ENCODE data around the gene LRRC45. TPM values are rescaled to one million over a fixed set of nuclear protein-coding genes. Genes with fewer than 3 reads are reported as not detected.

The LRRC45 gene
- polyA plus RNA-seq, 4 donors = 10.0 to 19.6 (median 17.1) TPM

GRCh38 chr17:82006468-82007227, 16.5 kb upstream of the LRRC45 start:
- no peak for DNase-seq (ENCODE audit: low read depth in 4 of 4, low spot score in 2 of 4)

- DNase-seq (ENCODE audit: low read depth in 4 of 4, low spot score in 2 of 4) = no peak
Measured at GRCh38 chr17:82007228-82007494, 15.9 kb upstream of the LRRC45 start.

GRCh38 chr17:82007495-82008257, 15.4 kb upstream of the LRRC45 start:
- DNase-seq (ENCODE audit: low read depth in 4 of 4, low spot score in 2 of 4) = no peak

DNA sequence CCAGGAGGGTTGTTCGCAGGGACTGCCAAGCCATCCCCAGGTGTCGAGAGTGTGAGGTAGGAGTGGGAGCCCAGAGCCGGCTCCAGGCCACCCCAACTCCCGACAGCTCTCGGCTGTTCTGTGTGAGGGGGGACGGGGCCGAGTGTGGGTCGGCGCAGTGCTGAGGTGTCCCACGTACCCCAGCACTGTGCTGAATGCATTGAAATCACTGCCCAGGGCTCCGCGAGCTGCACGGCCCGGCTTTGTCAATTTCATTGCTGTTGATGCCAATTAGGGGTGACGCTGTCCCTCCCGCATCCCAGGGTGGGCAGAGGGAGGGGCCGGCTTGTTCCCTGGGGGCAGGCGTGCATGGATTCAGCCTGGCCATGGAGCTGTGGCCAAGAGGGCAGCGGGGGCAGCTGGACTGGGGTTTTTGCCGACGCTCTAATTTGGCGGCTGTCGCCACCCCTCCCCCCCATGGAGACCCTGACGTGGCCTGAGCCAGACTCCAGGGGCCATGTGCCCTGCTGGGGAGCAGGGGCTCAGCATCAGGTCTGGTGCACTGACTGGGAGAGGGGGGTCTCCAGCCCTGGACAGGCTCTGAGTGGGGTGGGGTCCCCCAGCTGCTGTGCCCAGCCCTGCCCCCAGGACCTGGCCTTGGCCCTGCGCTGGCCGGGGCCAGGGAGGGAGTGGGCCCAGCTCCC, 14.7 kb upstream of the LRRC45 start:
- no peak for DNase-seq (ENCODE audit: low read depth in 4 of 4, low spot score in 2 of 4)

- DNase-seq (ENCODE audit: low read depth in 4 of 4, low spot score in 2 of 4) = no peak
Measured at GRCh38 chr17:82008941-82009405, 14.1 kb upstream of the LRRC45 start.

GRCh38 chr17:82009413-82009812, 13.7 kb upstream of the LRRC45 start:
- DNase-seq (ENCODE audit: low read depth in 4 of 4, low spot score in 2 of 4) = no peak

- DNase-seq (ENCODE audit: low read depth in 4 of 4, low spot score in 2 of 4) = no peak
Measured at GRCh38 chr17:82010575-82011525, 12.3 kb upstream of the LRRC45 start.

GRCh38 chr17:82011617-82012187, 11.4 kb upstream of the LRRC45 start:
- DNase-seq (ENCODE audit: low read depth in 4 of 4, low spot score in 2 of 4) = no peak

DNA sequence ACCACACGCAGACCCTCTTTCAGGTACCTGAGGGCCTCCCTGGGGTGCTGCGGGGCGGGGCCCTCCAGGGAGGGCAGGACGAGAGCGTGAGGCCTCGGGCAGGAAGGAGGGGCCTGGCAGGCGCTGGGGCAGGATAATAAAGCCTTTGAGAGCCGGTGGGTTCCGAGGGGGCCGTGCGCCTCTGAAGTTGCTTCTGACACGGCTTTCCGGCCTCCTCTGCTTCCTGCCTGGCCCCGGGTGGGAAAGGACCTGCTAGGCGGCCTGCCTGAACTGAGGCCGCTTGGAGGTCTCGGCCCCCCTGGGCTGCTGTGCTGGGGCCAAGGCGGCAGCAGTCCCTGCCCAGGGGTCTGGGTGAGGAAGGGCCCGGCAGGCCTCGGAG, 10.9 kb upstream of the LRRC45 start:
- no peak for DNase-seq (ENCODE audit: low read depth in 4 of 4, low spot score in 2 of 4)

GRCh38 chr17:82012640-82013295, 10.3 kb upstream of the LRRC45 start:
- DNase-seq (ENCODE audit: low read depth in 4 of 4, low spot score in 2 of 4) = no peak

GRCh38 chr17:82013341-82013740, 9.8 kb upstream of the LRRC45 start:
- no peak for DNase-seq (ENCODE audit: low read depth in 4 of 4, low spot score in 2 of 4)

DNA sequence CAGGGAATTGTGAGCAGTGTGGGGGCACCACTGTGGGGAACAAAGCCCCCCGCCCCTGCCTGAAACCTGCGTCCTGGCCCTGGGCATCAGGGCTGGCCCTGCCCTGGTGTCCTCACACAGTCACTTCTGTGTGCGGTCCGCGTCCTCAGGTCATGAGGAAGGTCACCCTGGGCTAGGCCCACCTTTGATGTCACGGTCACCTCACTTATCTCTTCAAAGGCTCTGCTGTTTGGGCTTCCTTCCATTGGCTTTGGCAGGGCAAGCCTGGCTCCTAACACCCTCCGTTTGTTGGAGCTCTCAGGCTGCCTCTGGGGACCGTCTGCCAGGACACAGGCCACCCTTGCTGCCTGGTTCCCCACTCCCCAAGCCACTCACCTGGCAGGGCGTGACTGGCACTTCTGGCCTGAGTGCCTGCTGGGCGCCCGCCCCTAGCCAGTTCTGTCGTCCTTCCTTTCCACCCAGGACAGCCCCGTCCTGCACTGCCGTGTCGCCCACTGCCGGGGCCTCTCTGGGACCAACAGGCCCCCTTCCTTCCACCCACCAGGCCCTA, 9.3 kb upstream of the LRRC45 start:
- no peak for DNase-seq (ENCODE audit: low read depth in 4 of 4, low spot score in 2 of 4)

DNA sequence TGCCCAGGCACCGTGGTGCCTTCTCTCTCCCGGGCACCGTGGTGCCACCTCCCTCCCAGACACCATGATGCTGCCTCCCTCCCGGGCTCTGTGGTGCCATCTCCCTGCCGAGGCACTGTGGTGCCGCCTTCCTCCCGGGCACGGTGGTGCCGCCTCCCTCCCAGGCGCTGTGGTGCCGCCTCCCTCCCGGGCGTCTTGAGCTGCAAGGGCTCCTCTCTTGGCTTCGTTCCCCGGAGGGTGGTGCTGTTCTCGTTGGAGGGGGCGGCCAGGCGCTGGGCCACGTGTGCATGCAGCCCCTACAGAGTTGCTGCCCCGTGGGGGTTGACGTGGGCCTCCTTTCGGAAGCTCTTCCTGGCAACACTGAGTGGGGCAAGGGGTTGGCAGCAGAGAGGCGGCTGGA, 8.7 kb upstream of the LRRC45 start:
- no peak for DNase-seq (ENCODE audit: low read depth in 4 of 4, low spot score in 2 of 4)

DNA sequence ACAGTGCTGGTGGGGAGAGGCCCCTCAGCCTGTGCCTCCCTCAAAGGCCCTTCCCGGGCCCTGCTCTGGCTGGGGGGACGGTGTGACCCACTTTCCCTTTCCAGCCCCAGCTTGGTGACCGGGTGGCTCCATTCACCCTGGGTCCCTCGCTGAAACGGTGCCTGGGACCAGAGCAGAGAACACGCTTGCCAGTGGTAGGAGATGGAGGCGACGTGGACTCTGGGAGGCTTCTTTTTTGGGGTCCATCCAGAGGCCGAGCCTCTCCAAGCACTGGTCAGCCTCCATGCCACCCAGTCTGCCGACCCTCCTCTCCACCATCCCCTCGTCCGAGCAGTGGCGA, 8.2 kb upstream of the LRRC45 start:
- DNase-seq (ENCODE audit: low read depth in 4 of 4, low spot score in 2 of 4) = no peak

GRCh38 chr17:82015311-82015971, 7.7 kb upstream of the LRRC45 start:
- DNase-seq (ENCODE audit: low read depth in 4 of 4, low spot score in 2 of 4) = no peak

DNA sequence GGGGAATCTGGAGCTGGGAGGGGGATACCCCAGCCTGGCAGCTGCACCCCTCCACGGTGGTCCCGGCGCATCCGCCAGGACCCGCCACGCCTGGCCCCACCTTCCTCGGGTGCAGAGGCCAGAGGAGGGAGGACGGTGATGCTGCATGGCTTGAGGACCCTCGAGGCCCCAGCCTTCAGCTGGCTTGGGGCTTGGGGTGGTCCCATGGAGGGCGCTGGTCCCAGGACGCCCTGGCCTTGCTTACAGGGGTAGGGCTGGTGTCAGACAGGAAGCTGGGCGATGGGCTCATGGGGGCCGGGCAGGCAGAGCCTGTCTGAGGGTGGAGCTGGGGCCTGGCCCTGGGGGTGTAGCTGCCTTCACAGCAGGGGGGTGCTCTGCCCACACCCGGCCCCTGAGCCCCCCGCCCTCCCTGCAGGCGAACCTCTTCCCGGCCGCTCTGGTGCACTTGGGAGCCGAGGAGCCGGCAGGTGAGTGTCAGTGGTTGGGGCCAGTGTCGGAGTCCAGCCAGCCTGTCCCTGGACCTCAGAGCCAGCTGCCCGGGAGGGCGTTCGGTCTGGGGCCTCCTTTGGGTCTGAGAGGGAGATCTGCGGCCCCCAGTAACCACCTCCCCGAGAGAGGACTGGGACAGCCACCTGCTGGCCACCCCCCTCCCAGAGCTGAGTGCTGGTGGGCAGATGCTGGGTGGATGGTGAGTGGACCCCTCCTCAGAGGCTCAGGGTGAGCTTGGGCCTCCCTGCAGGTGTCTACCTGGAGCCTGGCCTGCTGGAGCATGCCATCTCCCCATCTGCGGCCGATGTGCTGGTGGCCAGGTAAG, 6.8 kb upstream of the LRRC45 start:
- DNase-seq (ENCODE audit: low read depth in 4 of 4, low spot score in 2 of 4) = no peak

GRCh38 chr17:82016875-82017459, 6.1 kb upstream of the LRRC45 start:
- no peak for DNase-seq (ENCODE audit: low read depth in 4 of 4, low spot score in 2 of 4)

DNA sequence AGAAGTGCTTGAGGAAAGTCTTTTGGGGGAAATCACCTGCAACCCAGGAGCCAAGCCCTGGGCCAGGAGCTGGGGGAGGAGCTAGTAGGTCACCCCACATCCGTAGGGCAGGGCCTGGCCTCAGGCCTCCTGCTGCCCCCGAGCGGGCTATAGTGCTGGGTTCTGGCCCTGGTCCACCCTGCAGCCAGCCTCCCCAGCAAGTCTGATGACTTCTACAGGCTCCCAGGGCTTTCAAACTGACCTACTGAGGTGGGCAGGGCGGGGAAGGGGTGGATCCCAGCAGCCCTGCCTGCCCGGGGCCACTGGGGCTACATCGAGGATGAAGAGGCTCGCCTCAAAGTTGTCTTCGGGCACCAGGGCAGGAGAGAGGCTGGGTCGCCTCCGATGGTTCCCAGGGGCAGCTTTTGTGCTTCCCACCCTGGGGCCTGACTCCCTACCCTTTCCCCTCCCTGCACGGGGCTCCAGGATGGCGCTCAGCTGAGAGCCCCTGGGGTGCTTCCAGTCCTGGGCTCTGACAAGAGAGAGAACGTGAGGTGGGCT, 5.4 kb upstream of the LRRC45 start:
- no peak for DNase-seq (ENCODE audit: low read depth in 4 of 4, low spot score in 2 of 4)
